Gastroesophageal sphincter (tissue), 3 donors: ENCODE results near the gene HECTD4.

ENCODE experiments used
- CTCF ChIP-seq, 4 experiments: fragments of 200-600 bp in 2 of 4; fragments of 450-650 bp in 2 of 4; sonication (generic) in 1 of 4; IDR thresholded peaks; one replicate each; pipeline ENCODE4 v1.5.1; 2017 to 2019; ENCODE audit warnings: antibody characterized with exemption in 4 of 4, mild to moderate bottlenecking in 2 of 4, moderate library complexity in 2 of 4
- EP300 ChIP-seq: sonication (generic); formaldehyde crosslinking; IDR thresholded peaks from one replicate; pipeline ENCODE4 v1.6.1; 2017; ENCODE audit warnings: antibody characterized with exemption, mild to moderate bottlenecking
- POLR2A ChIP-seq, 2 donors: fragments of 450-650 bp; IDR thresholded peaks; one replicate each; pipeline ENCODE4 v1.6.1; 2017; ENCODE audit warnings: antibody characterized with exemption in 2 of 2, mild to moderate bottlenecking in 2 of 2, moderate library complexity in 1 of 2
- POLR2AphosphoS5 ChIP-seq: sonication (generic); formaldehyde crosslinking; IDR thresholded peaks from one replicate; pipeline ENCODE4 v1.6.1; 2017; ENCODE audit warnings: antibody characterized with exemption

GRCh38 chr12:112196196-112196875 is 185.9 kb downstream of the HECTD4 start:
- no peak for TF ChIP-seq CTCF (IDR thresholded peaks at IDR 0.05)
- no peak for TF ChIP-seq POLR2A (IDR thresholded peaks at IDR 0.05)
- TF ChIP-seq EP300, result no peak
- no peak for TF ChIP-seq POLR2AphosphoS5
